ENCODE measurements around the gene NPAS3.

NPAS3 gene

GRCh38 chr14:33511851-33512640, 573.4 kb downstream of the NPAS3 start:
- Mint-ChIP-seq H3K27me3 (ENCODE audit: low read depth) (peaks cover 15% of the 10 kb centered on the region), H3K9me3 (no peaks in the 10 kb centered on the region), H3K4me3 (no peak overlapping the region), H3K27ac (no peak overlapping the region), H3K36me3 (ENCODE audit: low read depth) (no peaks in the 10 kb centered on the region), H3K4me1 (peaks cover 18% of the 10 kb centered on the region)
- no peak for TF ChIP-seq CTCF (IDR thresholded peaks at IDR 0.05; ENCODE audit: unreplicated experiment in 3 of 3)

GRCh38 chr14:33515441-33515840, 576.8 kb downstream of the NPAS3 start:
- Mint-ChIP-seq H3K27ac (no peak overlapping the region), H3K4me1 (peaks cover 1% of the 10 kb centered on the region), H3K36me3 (ENCODE audit: low read depth) (no peaks in the 10 kb centered on the region), H3K27me3 (ENCODE audit: low read depth) (no peaks in the 10 kb centered on the region), H3K9me3 (no peaks in the 10 kb centered on the region), H3K4me3 (no peak overlapping the region)
- TF ChIP-seq CTCF (IDR thresholded peaks at IDR 0.05; ENCODE audit: unreplicated experiment in 3 of 3) = no peak

DNA sequence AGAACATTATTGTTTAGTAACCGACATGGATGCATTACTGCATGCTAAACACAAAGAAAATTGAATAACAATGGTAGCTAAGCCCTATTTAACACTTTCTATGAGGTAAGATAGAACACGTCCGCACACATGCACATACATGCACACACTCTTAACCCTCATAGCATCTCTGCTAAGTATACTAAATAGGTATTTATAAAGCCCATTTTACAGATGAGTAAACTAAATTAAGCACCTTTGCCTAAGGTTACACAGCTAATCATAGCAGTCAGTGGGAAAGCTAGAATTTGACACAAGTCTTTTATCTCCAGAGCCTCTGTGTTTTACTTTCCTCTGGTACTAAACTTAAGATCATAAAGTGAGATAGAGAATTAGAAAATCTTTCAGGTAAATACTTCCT, 577.2 kb downstream of the NPAS3 start:
- no peak overlapping the region for H3K4me3 Mint-ChIP-seq

DNA sequence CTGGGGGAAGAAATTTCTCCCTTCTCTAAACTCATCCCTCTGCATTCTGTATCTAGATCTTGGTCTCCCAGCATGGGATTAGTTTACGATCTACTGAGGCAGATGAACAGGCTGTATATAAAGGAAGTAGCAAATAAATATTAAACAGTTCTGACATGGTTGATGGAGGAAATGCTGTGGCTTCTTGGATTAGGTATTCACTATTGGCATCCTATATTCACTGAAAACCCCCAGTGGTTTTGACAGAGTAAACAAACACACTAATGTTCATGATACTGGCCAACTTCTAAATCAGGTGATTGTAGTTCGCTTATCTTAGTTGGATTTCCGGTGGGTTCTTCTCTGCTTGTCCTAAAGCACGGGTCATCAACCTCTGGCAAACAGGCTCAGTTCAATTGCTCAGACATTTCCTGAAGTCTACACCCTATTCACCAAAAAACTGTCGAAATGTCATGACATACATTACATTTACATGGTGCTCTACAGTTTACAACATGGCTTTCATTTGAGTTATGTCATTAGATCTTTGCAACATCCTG, 578.3 kb downstream of the NPAS3 start:
- H3K27ac Mint-ChIP-seq = no peak overlapping the region
- no peak overlapping the region for H3K4me3 Mint-ChIP-seq
- no peak for TF ChIP-seq CTCF (IDR thresholded peaks at IDR 0.05; ENCODE audit: unreplicated experiment in 3 of 3)
- H3K4me1 Mint-ChIP-seq = no peaks in the 10 kb centered on the region
- H3K27me3 Mint-ChIP-seq (ENCODE audit: low read depth) = no peaks in the 10 kb centered on the region
- no peaks in the 10 kb centered on the region for H3K36me3 Mint-ChIP-seq (ENCODE audit: low read depth)
- H3K9me3 Mint-ChIP-seq = no peaks in the 10 kb centered on the region

More for the DNA sequence above, 577.2 kb downstream of the NPAS3 start:
- no peak for TF ChIP-seq CTCF (IDR thresholded peaks at IDR 0.05; ENCODE audit: unreplicated experiment in 3 of 3)
- H3K36me3 Mint-ChIP-seq (ENCODE audit: low read depth) = no peaks in the 10 kb centered on the region
- H3K4me1 Mint-ChIP-seq = no peaks in the 10 kb centered on the region
- H3K9me3 Mint-ChIP-seq = no peaks in the 10 kb centered on the region
- H3K27ac Mint-ChIP-seq = no peak overlapping the region
- no peaks in the 10 kb centered on the region for H3K27me3 Mint-ChIP-seq (ENCODE audit: low read depth)

DNA sequence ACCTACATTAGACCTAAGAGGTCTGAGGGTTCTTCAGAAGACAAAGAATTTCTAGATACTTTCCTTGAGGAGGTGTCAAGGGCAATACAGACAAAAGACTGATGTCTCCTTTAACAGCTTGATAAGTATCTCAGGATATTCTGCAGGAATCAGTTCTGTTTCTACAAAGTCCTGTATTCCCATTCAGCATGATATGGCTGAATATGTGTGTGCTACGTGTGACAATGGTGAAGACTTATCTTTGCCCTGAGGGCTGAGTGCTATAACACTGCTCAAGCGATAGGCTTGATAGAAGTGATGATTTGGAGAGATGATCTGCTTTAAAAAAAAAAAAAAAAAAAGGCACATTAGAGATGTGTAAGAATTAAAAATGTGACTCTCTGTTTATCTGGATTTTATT, 582.5 kb downstream of the NPAS3 start:
- Mint-ChIP-seq H3K9me3 (no peaks in the 10 kb centered on the region), H3K36me3 (ENCODE audit: low read depth) (no peaks in the 10 kb centered on the region), H3K4me3 (no peak overlapping the region), H3K27ac (no peak overlapping the region), H3K27me3 (ENCODE audit: low read depth) (no peaks in the 10 kb centered on the region), H3K4me1 (no peaks in the 10 kb centered on the region)
- no peak for TF ChIP-seq CTCF (IDR thresholded peaks at IDR 0.05; ENCODE audit: unreplicated experiment in 3 of 3)

DNA sequence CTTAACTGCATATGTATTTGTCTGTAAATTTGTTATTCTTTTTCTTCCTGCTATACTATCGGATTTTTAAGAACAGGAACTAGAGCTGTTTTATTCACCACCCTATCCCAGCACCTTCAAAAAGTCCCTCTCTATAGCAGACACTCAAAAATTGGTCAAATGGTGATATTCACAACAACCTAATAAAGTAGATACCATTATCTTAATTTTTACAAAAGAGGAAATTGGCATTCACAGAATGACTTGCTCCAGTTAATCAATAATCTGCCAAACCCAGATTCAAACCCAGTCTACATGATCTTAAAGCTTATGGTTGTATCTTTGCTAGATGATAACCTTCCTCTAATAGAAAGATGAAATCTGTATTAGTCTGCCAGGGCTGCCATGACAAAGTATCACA, 585.6 kb downstream of the NPAS3 start:
- no peak for TF ChIP-seq CTCF (IDR thresholded peaks at IDR 0.05; ENCODE audit: unreplicated experiment in 3 of 3)
- H3K4me3 Mint-ChIP-seq = no peak overlapping the region
- H3K27me3 Mint-ChIP-seq (ENCODE audit: low read depth) = no peaks in the 10 kb centered on the region
- no peaks in the 10 kb centered on the region for H3K9me3 Mint-ChIP-seq
- H3K36me3 Mint-ChIP-seq (ENCODE audit: low read depth) = no peaks in the 10 kb centered on the region
- H3K27ac Mint-ChIP-seq = no peak overlapping the region
- no peaks in the 10 kb centered on the region for H3K4me1 Mint-ChIP-seq

All from nephron (organoid).